A172 (cell line): ENCODE results near the gene HPCAL4. TPM values are rescaled to one million over a fixed set of nuclear protein-coding genes. Genes with fewer than 3 reads are reported as not detected.

Experiments used
- DNase-seq: peaks from one replicate; pipeline ENCODE4 v3.0.0-alpha.2; 2015; ENCODE audit warnings: low spot score
- total RNA-seq: library from RNA; depleted of rRNA; stranded (reverse); fragments of >200 nt; shearing (Covaris generic); gene quantifications from 2 replicates; pipeline ENCODE4 v1.2.3, GENCODE V29; 2014

The HPCAL4 gene
- total RNA-seq, 1 experiment from 2014 or later: not detected

GRCh38 chr1:39676948-39677548, 14.2 kb downstream of the HPCAL4 start:
- peak; percentile 32 for DNase-seq

GRCh38 chr1:39675220-39675619, 16.0 kb downstream of the HPCAL4 start:
- DNase-seq: no peak

- no peak for DNase-seq
Observed at GRCh38 chr1:39673215-39673614, 18.0 kb downstream of the HPCAL4 start.

GRCh38 chr1:39672551-39672947, 18.7 kb downstream of the HPCAL4 start:
- no peak for DNase-seq

GRCh38 chr1:39671793-39672550, 19.3 kb downstream of the HPCAL4 start, which contains the start of gene NT5C1A:
TSS of gene NT5C1A (minus strand) at chr1:39672107. CDS start at chr1:39672038, 69 bp downstream.
- DNase-seq: no peak

GRCh38 chr1:39671433-39671792, 19.8 kb downstream of the HPCAL4 start:
- no peak for DNase-seq

- no peak for DNase-seq
Observed at GRCh38 chr1:39670689-39671088, 20.5 kb downstream of the HPCAL4 start.

GRCh38 chr1:39668894-39669293, 22.3 kb downstream of the HPCAL4 start:
- DNase-seq: no peak

GRCh38 chr1:39668111-39668510, 23.1 kb downstream of the HPCAL4 start:
- DNase-seq: no peak

- no peak for DNase-seq
Observed at GRCh38 chr1:39666772-39667171, 24.5 kb downstream of the HPCAL4 start.

- no peak for DNase-seq
Observed at GRCh38 chr1:39663559-39663958, 27.7 kb downstream of the HPCAL4 start.

GRCh38 chr1:39662861-39663260, 28.4 kb downstream of the HPCAL4 start:
- DNase-seq: no peak

GRCh38 chr1:39659538-39659937, 31.7 kb downstream of the HPCAL4 start:
- no peak for DNase-seq

GRCh38 chr1:39659110-39659509, 32.1 kb downstream of the HPCAL4 start:
- DNase-seq: no peak

GRCh38 chr1:39657923-39658485, 33.2 kb downstream of the HPCAL4 start:
- DNase-seq: peak; percentile 76

GRCh38 chr1:39657402-39657801, 33.8 kb downstream of the HPCAL4 start:
- DNase-seq: peak; percentile 19

GRCh38 chr1:39656391-39656790, 34.8 kb downstream of the HPCAL4 start:
- DNase-seq: no peak

GRCh38 chr1:39655578-39656268, 35.5 kb downstream of the HPCAL4 start:
- DNase-seq: no peak

GRCh38 chr1:39654291-39654690, 36.9 kb downstream of the HPCAL4 start:
- DNase-seq: no peak

- peak; percentile 74 for DNase-seq
Observed at GRCh38 chr1:39653546-39654031, 37.6 kb downstream of the HPCAL4 start.

GRCh38 chr1:39652554-39652953, 38.7 kb downstream of the HPCAL4 start:
- DNase-seq: no peak

- no peak for DNase-seq
Observed at GRCh38 chr1:39652105-39652504, 39.1 kb downstream of the HPCAL4 start.
